ENCODE results near the gene ZNF18. TPM values are rescaled to one million over a fixed set of nuclear protein-coding genes. Genes with fewer than 3 reads are reported as not detected.
A peak's percentile ranks its signal among the peaks of the same experiment; 100 is the strongest.

Gene ZNF18
- total and polyA plus RNA-seq, 2 of the 13 experiments (the other 11 are each of a cell fraction or from before 2014, with no cell fraction given): 2.4 to 5.4 TPM

DNA sequence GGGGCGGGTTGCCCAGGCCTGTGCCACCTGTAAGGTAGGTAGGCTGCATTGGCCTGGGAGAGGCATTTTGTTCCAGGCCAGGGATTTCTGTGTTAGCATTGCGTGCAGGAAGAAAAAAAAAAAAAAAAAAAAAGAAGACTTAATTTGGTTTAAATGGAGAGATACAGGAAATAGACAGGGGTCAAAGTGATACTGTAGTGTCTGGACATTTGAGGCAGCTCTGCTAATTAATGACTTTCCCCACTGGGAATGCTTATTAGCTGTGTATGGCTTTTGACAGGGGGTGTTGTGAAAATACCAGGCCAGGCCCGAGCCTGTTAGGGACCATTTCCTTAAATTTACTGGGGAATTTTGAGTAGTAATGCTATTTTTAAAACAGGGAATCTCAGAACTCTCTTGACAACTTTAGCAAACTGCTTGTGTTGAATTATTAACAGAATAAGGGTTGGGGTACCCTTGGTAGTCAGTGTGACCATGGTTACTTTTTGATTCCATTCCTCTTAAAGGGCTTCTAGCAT, 24.4 kb upstream of the ZNF18 start:
- H3K36me3 ChIP-seq (replicated peaks in 1 of 2; ENCODE audit: control insufficient read depth in 1 of 2, insufficient read depth in 2 of 2, low read length in 2 of 2): peaks cover 0 to 3% of the 10 kb centered on the region in 2 experiments; a peak in 1 of 5 replicates
- ChIA-PET CTCF (ENCODE audit: low intra/inter-chr PET ratio, low total read pairs) (no interaction called here), POLR2A (interaction anchor here (0.6 to 4.1 kb wide), 2 partner anchors 10 to 25 kb away, joined by 3 to 112 read pairs; partner anchors contain the start of gene ZNF18)
- peaks cover 54% of the 10 kb centered on the region for H3K79me2 ChIP-seq (ENCODE audit: insufficient read depth, low read length)
- peak overlapping the region; percentile 66 to 84 (median 73) for H3K4me3 ChIP-seq (replicated peaks in 1 of 3; ENCODE audit: insufficient read depth in 1 of 3, low read depth in 2 of 3, low read length in 3 of 3)
- H3K27ac ChIP-seq (ENCODE audit: extremely low read length, insufficient read depth, low read length): peak overlapping the region; percentile 85
- TF ChIP-seq CCAR2 (optimal IDR thresholded peaks at IDR 0.05; ENCODE audit: low read depth, low read length): no peak
- TF ChIP-seq, protein P1, sequence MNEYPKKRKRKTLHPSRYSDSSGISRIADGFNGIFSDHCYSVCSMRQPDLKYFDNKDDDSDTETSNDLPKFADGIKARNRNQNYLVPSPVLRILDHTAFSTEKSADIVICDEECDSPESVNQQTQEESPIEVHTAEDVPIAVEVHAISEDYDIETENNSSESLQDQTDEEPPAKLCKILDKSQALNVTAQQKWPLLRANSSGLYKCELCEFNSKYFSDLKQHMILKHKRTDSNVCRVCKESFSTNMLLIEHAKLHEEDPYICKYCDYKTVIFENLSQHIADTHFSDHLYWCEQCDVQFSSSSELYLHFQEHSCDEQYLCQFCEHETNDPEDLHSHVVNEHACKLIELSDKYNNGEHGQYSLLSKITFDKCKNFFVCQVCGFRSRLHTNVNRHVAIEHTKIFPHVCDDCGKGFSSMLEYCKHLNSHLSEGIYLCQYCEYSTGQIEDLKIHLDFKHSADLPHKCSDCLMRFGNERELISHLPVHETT (CRISPR knock-in tag; conservative IDR thresholded peaks at IDR 0.05): no peak
- TF ChIP-seq RFX3 (CRISPR knock-in tag; IDR thresholded peaks at IDR 0.05): no peak
- no peak for TF ChIP-seq SMARCE1 (IDR thresholded peaks at IDR 0.05; ENCODE audit: borderline replicate concordance)
- TF ChIP-seq, protein P2, sequence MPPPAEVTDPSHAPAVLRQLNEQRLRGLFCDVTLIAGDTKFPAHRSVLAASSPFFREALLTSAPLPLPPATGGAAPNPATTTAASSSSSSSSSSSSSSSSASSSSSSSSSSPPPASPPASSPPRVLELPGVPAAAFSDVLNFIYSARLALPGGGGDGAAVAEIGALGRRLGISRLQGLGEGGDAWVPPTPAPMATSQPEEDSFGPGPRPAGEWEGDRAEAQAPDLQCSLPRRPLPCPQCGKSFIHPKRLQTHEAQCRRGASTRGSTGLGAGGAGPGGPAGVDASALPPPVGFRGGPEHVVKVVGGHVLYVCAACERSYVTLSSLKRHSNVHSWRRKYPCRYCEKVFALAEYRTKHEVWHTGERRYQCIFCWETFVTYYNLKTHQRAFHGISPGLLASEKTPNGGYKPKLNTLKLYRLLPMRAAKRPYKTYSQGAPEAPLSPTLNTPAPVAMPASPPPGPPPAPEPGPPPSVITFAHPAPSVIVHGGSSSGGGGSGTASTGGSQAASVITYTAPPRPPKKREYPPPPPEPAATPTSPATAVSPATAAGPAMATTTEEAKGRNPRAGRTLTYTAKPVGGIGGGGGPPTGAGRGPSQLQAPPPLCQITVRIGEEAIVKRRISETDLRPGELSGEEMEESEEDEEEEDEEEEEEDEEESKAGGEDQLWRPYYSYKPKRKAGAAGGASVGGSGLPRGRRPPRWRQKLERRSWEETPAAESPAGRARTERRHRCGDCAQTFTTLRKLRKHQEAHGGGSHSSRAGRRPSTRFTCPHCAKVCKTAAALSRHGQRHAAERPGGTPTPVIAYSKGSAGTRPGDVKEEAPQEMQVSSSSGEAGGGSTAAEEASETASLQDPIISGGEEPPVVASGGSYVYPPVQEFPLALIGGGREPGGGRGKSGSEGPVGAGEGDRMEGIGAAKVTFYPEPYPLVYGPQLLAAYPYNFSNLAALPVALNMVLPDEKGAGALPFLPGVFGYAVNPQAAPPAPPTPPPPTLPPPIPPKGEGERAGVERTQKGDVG (CRISPR knock-in tag; IDR thresholded peaks at IDR 0.05; ENCODE audit: borderline replicate concordance): no peak
- DNase-seq (ENCODE audit: low spot score) (no peak), ATAC-seq (no peak), FAIRE-seq (no peak)
- in situ Hi-C loops (cut with HindIII; ENCODE audit: extremely low pct_ligation_motif_present, low pct_unique_long_range_greater_than_20kb): no loop called here
- peaks cover 2 to 12% of the 10 kb centered on the region in 2 experiments; a peak in 4 of 5 replicates for H3K27me3 ChIP-seq (ENCODE audit: control insufficient read depth in 1 of 2, insufficient read depth in 2 of 2, low read length in 2 of 2)
- no peaks in the 10 kb centered on the region for H3K9me3 ChIP-seq (ENCODE audit: low read length)
- WGBS (ENCODE audit: low lambda C conversion rate): under 1% methylated on average over 3 of the region's 3 CpGs
- peaks cover 55% of the 10 kb centered on the region for H3K4me1 ChIP-seq (ENCODE audit: insufficient read depth, low read length)
- H3K9ac ChIP-seq (ENCODE audit: insufficient read depth, low read depth, low read length): peak overlapping the region; percentile 96
- peaks cover 32% of the 10 kb centered on the region for H4K20me1 ChIP-seq (ENCODE audit: insufficient read depth, low read length)
- BruUV-seq (replicated peaks): no TSS peak
- no peak overlapping the region for H2AFZ ChIP-seq (ENCODE audit: low read length)
- H3K4me2 ChIP-seq (ENCODE audit: low read depth, low read length): peak overlapping the region; percentile 78
- intact Hi-C loops (cut with micrococcal nuclease; ENCODE audit: unreplicated experiment): loop anchor here (10.0 kb wide), 1 partner anchor 63 kb away; no protein-coding TSS in a partner anchor

Data from HepG2 (cell line).